Measurements from ENCODE around the gene POLR2M.

Gene POLR2M

GRCh38 chr15:57706405-57707209 lies at the start of gene POLR2M:
Gene POLR2M (plus strand): TSS chr15:57706714. CDS start chr15:57706843, 129 bp downstream.
- DNase-seq, result peak; percentile 98

GRCh38 chr15:57657619-57658018 lies 48.9 kb upstream of the POLR2M start:
- DNase-seq, result no peak

GRCh38 chr15:57662091-57662744 lies 44.3 kb upstream of the POLR2M start:
- no peak for DNase-seq

GRCh38 chr15:57662802-57663201 lies 43.7 kb upstream of the POLR2M start:
- DNase-seq, result no peak

DNA sequence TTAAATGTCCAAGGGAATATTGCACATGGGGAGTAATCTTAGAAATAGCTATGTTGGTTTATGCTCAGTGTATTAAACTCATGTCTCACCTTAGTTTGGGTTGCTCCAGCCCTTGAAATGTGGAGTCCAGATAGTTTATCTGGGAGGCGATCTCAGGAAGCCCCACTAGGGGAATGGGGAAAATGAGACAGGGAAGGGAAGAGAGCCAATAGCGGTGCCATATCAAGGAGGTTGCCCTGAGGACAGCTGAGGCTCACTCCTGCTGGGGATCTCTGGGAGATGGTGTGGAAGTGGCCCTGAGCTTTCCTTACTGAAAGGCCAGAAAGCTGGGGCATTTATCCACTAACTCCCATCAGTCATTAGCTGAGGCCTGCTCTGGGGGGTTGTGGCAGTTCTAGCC lies 43.3 kb upstream of the POLR2M start:
- no peak for DNase-seq

DNA sequence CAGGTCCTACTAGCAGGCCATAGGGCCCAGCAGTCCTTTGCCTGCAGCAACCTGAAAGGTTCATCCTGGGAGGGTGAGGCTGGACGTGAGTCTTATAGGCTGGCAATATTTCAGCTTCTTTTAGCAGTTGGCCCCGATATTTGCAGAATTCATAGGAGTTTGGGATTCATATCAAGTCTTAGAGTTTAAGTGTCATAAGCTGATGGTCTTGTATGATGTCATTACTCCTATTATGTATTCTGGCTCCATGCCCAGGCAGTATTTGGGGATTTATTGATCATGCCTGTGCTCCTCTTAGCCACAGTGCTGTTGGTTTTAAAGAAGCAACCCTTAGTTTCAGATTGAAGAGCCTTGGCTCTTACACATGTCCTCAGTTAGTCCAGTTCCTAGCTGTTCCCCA lies 41.3 kb upstream of the POLR2M start:
- DNase-seq, result no peak

DNA sequence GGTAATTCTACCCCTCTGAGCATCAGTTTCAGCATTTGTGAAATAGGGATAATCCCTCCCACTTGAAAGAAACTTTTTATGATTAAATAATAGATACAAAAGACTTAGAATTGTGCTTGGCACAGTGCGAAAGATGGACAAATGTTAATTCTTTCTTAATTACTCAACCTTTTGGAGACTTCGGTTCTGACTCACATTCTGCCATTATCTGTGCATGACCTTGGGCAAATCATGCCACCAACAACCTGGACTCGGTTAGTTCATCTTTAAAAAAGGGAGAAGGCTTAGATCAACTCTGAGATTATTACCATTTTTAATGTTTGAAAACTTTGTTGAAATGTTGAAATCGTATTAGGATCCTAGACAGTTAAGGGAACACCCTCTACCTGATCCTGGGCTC lies 40.6 kb upstream of the POLR2M start:
- DNase-seq, result no peak

GRCh38 chr15:57667171-57667849 lies 39.2 kb upstream of the POLR2M start:
- peak; percentile 60 for DNase-seq

GRCh38 chr15:57668016-57668415 lies 38.5 kb upstream of the POLR2M start:
- no peak for DNase-seq

DNA sequence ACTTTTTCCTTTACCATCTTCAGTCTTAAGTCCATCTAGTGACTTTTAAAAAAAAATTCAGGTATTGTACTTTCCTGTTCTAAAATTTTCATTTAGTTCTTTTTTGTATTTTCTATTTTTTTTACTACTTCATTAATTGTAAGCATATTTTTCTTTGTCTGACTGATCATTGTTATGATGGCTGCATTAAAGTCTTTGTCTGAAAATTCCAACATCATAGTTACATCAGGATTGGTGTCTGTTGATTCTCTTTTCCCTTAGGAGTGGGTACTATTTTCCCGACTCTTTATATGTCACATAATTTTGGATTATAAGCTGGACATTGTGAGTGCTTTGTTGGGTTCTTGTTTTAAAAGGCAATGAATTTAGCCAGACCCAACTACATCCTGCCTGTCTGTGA lies 34.9 kb upstream of the POLR2M start:
- DNase-seq, result no peak

GRCh38 chr15:57675481-57676181 lies 30.9 kb upstream of the POLR2M start:
- no peak for DNase-seq

DNA sequence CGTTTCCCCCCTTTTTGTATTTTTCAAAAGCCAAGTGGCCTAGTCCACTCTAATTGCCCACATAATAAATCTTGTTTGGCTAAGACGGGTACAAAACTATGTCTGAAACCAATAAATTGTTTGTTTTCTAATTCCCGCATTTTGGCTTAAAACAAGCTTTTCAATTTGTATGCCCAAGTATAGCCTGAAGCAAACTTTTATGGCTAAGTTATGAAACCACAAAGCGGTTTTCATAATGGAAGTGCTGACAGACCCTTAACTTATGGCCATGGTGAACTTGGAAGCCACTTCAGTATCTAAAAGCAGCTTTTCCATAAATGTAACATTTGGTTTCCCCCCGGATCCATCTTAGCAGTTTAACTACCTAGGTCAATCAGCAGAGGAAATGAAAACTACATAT lies 29.9 kb upstream of the POLR2M start:
- no peak for DNase-seq

DNA sequence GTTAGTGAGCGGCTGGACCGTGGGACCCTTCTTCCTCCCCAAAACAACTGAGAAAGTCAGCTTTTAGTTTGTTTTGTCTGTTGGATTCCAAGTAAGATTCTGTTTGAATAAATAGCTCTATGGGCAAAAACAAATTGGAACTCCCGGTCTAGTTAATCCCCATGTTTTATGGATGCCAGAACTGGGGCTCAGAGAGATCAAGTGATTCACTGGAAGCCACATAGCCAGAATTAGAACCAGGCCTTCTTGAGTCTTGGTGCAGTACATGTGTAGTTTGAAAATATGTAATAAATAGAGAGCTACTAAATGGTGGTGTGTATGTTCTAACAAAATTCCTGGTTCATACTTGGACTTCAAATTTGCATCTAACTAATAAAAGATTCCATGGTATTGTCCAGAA lies 29.3 kb upstream of the POLR2M start:
- DNase-seq, result no peak

GRCh38 chr15:57680021-57680420 lies 26.5 kb upstream of the POLR2M start:
- DNase-seq, result no peak

- no peak for DNase-seq
Measured at GRCh38 chr15:57681011-57681410, 25.5 kb upstream of the POLR2M start.

DNA sequence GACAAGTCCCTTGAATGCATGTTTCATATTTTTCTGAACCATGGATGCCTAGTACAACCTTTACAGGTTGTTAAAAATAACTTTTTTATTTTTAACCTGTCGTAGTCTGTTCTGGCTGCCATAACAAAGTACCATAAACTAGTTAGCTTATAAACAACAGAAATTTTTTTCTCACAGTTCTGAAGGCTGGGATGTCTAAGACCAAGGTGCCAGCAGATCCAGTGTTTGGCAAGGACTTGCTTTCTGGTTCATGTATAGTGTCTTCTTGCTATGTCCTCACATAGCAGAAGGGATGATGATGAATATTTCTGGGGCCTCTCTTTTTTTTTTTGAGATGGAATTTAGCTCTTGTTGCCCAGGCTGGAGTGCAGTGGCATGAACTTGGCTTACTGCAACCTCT lies 23.0 kb upstream of the POLR2M start:
- no peak for DNase-seq

DNA sequence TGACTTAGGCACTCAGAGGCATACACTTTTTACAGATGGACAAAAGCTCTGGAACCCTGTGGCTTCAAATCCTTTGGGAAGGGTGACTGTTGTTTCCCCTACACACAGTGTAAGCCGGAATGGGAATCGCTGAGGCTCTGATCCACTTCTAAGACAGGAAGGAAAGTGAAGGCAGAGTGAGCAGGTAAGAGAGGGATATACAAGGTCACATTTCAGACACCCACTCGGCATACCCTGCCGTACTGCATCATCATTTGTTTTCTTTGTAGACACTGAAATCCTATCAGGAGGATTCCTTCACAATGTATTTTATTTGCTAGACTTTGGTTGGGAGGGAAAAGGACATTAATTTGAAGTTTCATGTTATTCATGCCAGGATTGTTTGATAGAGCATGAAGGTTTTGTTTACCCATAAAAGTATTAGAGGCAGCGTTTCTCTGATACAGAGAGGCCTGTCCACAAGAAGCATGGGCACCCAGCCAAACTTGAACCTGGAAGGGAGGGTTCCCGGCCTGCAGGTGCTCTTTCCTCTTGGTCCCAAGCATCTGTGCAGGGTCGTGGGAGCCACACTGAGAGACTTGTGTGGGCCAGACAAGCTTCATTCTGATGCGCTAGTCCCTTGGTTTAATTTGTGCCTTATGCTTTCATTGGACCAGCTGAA lies 21.9 kb upstream of the POLR2M start:
- no peak for DNase-seq

GRCh38 chr15:57685306-57686095 lies 21.0 kb upstream of the POLR2M start:
- DNase-seq, result peak; percentile 31

GRCh38 chr15:57686657-57687056 lies 19.9 kb upstream of the POLR2M start:
- DNase-seq, result no peak

- no peak for DNase-seq
Measured at GRCh38 chr15:57690341-57690966, 16.1 kb upstream of the POLR2M start.

- DNase-seq, result no peak
Measured at GRCh38 chr15:57691082-57691481, 15.4 kb upstream of the POLR2M start.
